KBM-7 (cell line): ENCODE results near the gene IL1RAPL1.

ENCODE experiments used
- DNase-seq: peaks from one replicate; pipeline ENCODE4 v3.0.0-alpha.2; 2015
- in situ Hi-C: fragments of 300-500 bp; cut with MboI; formaldehyde crosslinking; loops from 2 replicates; pipeline ENCODE4 v1.14.3; 2020; ENCODE audit warnings: low sequenced_read_pairs, low pct_unique_long_range_greater_than_20kb, mixed read lengths

Gene IL1RAPL1

GRCh38 chrX:28613558-28613957 is 26.3 kb downstream of the IL1RAPL1 start:
- no peak for DNase-seq
- in situ Hi-C loops: no loop called here

- in situ Hi-C loops: no loop called here
- DNase-seq: no peak
Measured at GRCh38 chrX:28625223-28625622, 38.0 kb downstream of the IL1RAPL1 start.

GRCh38 chrX:28626515-28626914 is 39.3 kb downstream of the IL1RAPL1 start:
- in situ Hi-C loops: no loop called here
- DNase-seq: no peak

GRCh38 chrX:28628120-28628519 is 40.9 kb downstream of the IL1RAPL1 start:
- no peak for DNase-seq
- in situ Hi-C loops: no loop called here

- no peak for DNase-seq
- in situ Hi-C loops: no loop called here
Measured at GRCh38 chrX:28638775-28639174, 51.5 kb downstream of the IL1RAPL1 start.

- DNase-seq: peak; percentile 16
- in situ Hi-C loops: no loop called here
Measured at GRCh38 chrX:28639451-28639850, 52.2 kb downstream of the IL1RAPL1 start.

- no peak for DNase-seq
- in situ Hi-C loops: no loop called here
Measured at GRCh38 chrX:28649541-28649940, 62.3 kb downstream of the IL1RAPL1 start.

- DNase-seq: no peak
- in situ Hi-C loops: no loop called here
Measured at GRCh38 chrX:28651186-28651585, 63.9 kb downstream of the IL1RAPL1 start.

- in situ Hi-C loops: no loop called here
- peak; percentile 6 for DNase-seq
Measured at GRCh38 chrX:28659269-28659668, 72.0 kb downstream of the IL1RAPL1 start.

GRCh38 chrX:28665778-28666177 is 78.5 kb downstream of the IL1RAPL1 start:
- in situ Hi-C loops: no loop called here

GRCh38 chrX:28668303-28668702 is 81.1 kb downstream of the IL1RAPL1 start:
- in situ Hi-C loops: no loop called here
- no peak for DNase-seq

More at GRCh38 chrX:28665778-28666177, 78.5 kb downstream of the IL1RAPL1 start:
- DNase-seq: no peak

- in situ Hi-C loops: no loop called here
- DNase-seq: no peak
Measured at GRCh38 chrX:28668957-28669356, 81.7 kb downstream of the IL1RAPL1 start.

- DNase-seq: no peak
- in situ Hi-C loops: no loop called here
Measured at GRCh38 chrX:28670074-28670473, 82.8 kb downstream of the IL1RAPL1 start.

- DNase-seq: no peak
- in situ Hi-C loops: no loop called here
Measured at GRCh38 chrX:28675173-28675572, 87.9 kb downstream of the IL1RAPL1 start.

GRCh38 chrX:28693101-28693500 is 105.9 kb downstream of the IL1RAPL1 start:
- no peak for DNase-seq
- in situ Hi-C loops: no loop called here

- no peak for DNase-seq
- in situ Hi-C loops: no loop called here
Measured at GRCh38 chrX:28697732-28698131, 110.5 kb downstream of the IL1RAPL1 start.

GRCh38 chrX:28701222-28701621 is 114.0 kb downstream of the IL1RAPL1 start:
- no peak for DNase-seq
- in situ Hi-C loops: no loop called here

- no peak for DNase-seq
- in situ Hi-C loops: no loop called here
Measured at GRCh38 chrX:28706964-28707363, 119.7 kb downstream of the IL1RAPL1 start.

- DNase-seq: no peak
- in situ Hi-C loops: no loop called here
Measured at GRCh38 chrX:28709421-28709820, 122.2 kb downstream of the IL1RAPL1 start.

GRCh38 chrX:28717864-28718263 is 130.6 kb downstream of the IL1RAPL1 start:
- in situ Hi-C loops: no loop called here

GRCh38 chrX:28718450-28718849 is 131.2 kb downstream of the IL1RAPL1 start:
- in situ Hi-C loops: no loop called here

More at GRCh38 chrX:28717864-28718263, 130.6 kb downstream of the IL1RAPL1 start:
- DNase-seq: no peak

GRCh38 chrX:28719620-28720019 is 132.4 kb downstream of the IL1RAPL1 start:
- in situ Hi-C loops: no loop called here
- no peak for DNase-seq

More at GRCh38 chrX:28718450-28718849, 131.2 kb downstream of the IL1RAPL1 start:
- no peak for DNase-seq
